ACHN (cell line): ENCODE results near the gene WHAMM.
A peak's percentile ranks its signal among the peaks of the same experiment; 100 is the strongest.
"Not testable (repeated sequence)": the region's sequence is repeated elsewhere in the genome, so short reads cannot be mapped to it uniquely, and the experiment has no call there.

Source experiments
- DNase-seq: peaks from one replicate; pipeline ENCODE4 v3.0.0-alpha.2; 2015
- in situ Hi-C: cut with HindIII; loops from 2 replicates; pipeline ENCODE4 v1.10.0; 2017; ENCODE audit warnings: low sequenced_read_pairs, low pct_ligation_motif_present, low pct_unique_long_range_greater_than_20kb

Gene WHAMM

GRCh38 chr15:82809308-82810060 lies at the start of gene WHAMM:
Gene WHAMM (plus strand): TSS chr15:82809628. CDS start chr15:82809727, 99 bp downstream.
- in situ Hi-C loops: no loop called here
- DNase-seq: peak; percentile 98

- DNase-seq: no peak
Observed at GRCh38 chr15:82763361-82764116, 45.9 kb upstream of the WHAMM start.

GRCh38 chr15:82764117-82764490 lies 45.3 kb upstream of the WHAMM start:
- DNase-seq: no peak
- in situ Hi-C loops: no loop called here

More at GRCh38 chr15:82763361-82764116, 45.9 kb upstream of the WHAMM start:
- in situ Hi-C loops: no loop called here

GRCh38 chr15:82764740-82765139 lies 44.7 kb upstream of the WHAMM start:
- no peak for DNase-seq
- in situ Hi-C loops: no loop called here

- in situ Hi-C loops, DNase-seq: not testable (repeated sequence)
Observed at GRCh38 chr15:82766201-82766600, 43.2 kb upstream of the WHAMM start.

- DNase-seq: no peak
- in situ Hi-C loops: no loop called here
Observed at GRCh38 chr15:82767163-82767829, 42.1 kb upstream of the WHAMM start.

- DNase-seq: peak; percentile 6
- in situ Hi-C loops: no loop called here
Observed at GRCh38 chr15:82768414-82769054, 40.9 kb upstream of the WHAMM start.

GRCh38 chr15:82771789-82772607 lies 37.4 kb upstream of the WHAMM start:
- no peak for DNase-seq
- in situ Hi-C loops: no loop called here

- no peak for DNase-seq
- in situ Hi-C loops: no loop called here
Observed at GRCh38 chr15:82774496-82774895, 34.9 kb upstream of the WHAMM start.

GRCh38 chr15:82778755-82779154 lies 30.7 kb upstream of the WHAMM start:
- no peak for DNase-seq
- in situ Hi-C loops: no loop called here

DNA sequence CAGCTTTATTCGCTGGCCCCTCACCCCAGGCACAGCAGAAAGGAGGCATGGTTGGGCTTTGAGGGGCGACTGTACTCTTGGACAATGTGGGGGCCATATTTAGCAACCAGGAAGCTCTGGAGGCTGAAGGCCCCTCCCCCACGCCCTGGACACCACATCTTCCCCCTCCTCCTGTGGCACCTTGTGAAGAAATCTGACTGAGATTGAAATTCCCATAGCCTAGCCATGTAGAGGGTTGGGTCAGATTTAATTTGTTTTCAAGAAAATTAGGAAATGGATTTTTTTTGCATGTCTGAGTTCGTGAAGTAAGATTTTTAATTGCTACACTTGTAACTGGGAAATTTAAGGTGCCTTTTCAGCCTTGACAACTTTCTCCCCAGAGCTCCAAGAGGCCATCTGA lies 28.1 kb upstream of the WHAMM start:
- in situ Hi-C loops: no loop called here
- no peak for DNase-seq

- no peak for DNase-seq
- in situ Hi-C loops: no loop called here
Observed at GRCh38 chr15:82788496-82788895, 20.9 kb upstream of the WHAMM start.

DNA sequence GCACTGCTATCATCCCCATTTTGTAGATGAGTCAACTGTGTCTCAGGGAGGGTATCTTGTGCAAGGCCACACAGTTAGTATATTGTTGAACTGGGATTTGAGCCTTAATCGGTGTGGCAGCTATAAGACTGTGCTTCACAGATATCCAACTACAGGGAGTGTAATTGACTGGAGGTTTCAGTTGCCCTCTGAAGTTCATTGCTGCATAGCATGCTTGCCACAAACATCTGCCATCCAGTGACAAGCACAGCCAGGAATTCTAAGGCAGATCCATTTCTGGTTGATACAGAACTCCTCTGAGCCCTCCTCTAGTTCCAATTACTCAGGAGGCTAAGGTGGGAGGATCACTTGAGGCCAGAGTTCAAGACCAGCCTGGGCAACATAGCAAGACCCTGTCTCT lies 19.9 kb upstream of the WHAMM start:
- no peak for DNase-seq
- in situ Hi-C loops: no loop called here

GRCh38 chr15:82790321-82790720 lies 19.1 kb upstream of the WHAMM start:
- in situ Hi-C loops: no loop called here

DNA sequence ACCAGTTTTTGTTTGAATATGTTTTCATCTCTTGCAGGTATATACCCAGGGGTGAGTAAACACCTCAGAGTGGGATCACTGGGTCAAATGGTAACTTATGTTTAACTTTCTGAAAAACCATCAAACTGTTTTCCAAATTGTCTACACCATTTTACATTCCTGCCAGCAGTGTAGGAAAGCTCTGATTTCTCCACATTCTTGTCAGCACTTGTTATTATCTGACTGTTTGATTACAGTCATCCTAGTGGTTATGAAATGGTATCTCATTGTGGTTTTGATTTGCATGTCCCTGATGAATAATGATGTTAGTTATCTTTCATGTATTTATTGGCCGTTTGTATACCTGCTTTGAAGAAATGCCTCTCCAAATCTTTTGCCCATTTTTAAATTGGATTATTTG lies 17.4 kb upstream of the WHAMM start:
- DNase-seq: no peak
- in situ Hi-C loops: no loop called here

More at GRCh38 chr15:82790321-82790720, 19.1 kb upstream of the WHAMM start:
- no peak for DNase-seq

- no peak for DNase-seq
- in situ Hi-C loops: no loop called here
Observed at GRCh38 chr15:82793737-82794136, 15.7 kb upstream of the WHAMM start.

GRCh38 chr15:82798104-82798503 lies 11.3 kb upstream of the WHAMM start:
- no peak for DNase-seq
- in situ Hi-C loops: no loop called here

DNA sequence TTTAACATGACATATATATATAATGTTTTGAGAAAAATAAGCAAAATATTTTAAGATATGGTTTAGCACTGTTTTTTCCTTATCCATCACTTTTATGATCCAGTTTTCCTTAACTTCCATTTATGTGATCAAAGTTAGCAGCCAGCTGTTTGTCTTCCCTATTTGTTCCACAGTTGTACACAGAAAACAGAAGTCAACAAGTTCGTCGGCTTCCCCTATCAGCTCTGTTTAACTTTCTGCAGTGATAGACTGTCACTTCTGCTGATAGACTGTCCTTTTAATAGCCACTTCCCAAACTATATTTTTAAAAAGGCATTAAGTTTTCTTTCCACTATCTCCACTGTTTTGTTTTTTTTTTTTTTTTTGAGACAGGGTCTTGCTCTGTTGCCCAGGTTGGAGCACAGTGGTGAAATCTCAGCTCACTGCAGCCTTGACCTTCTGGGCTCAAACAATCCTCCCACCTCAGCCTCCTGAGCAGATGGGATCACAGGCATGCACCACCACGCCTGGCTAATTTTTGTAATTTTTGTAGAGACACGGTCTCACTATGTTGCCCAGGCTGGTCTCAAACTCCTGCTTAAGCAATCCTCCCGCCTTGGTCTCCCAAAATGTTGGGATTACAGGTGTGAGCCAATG lies 10.8 kb upstream of the WHAMM start:
- in situ Hi-C loops: no loop called here
- DNase-seq: no peak
